ENCODE results near the gene UHMK1.
"Not testable (repeated sequence)": the region's sequence is repeated elsewhere in the genome, so short reads cannot be mapped to it uniquely, and the experiment has no call there.

UHMK1 gene

DNA sequence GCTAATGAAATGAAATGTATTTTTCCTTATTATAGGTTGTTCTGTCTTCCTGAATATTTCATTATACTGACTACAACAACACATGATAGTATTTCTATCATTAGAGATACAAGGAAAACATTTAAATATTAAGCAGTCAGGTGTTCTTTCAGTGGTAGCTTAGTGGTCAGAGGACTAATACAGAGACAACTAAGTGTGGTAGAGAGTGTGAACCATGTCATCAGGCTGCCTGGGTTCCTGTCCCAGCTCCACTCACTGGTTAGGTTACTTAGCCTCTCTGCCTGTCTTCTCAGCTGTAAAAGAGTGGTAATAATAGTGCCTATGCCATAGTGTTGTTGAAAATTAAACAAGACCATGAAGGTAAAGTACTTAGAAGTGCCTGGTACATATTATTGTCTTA lies 67.8 kb downstream of the UHMK1 start:
- Histone ChIP-seq H3K36me3 (ENCODE audit: control insufficient read depth, insufficient read depth, low read length) (peaks cover 15% of the 10 kb centered on the region; the same call in 1 of the 2 replicates), H3K27ac (ENCODE audit: low read depth, low read length) (no peak overlapping the region), H3K4me3 (ENCODE audit: low read depth, low read length) (no peak overlapping the region)

DNA sequence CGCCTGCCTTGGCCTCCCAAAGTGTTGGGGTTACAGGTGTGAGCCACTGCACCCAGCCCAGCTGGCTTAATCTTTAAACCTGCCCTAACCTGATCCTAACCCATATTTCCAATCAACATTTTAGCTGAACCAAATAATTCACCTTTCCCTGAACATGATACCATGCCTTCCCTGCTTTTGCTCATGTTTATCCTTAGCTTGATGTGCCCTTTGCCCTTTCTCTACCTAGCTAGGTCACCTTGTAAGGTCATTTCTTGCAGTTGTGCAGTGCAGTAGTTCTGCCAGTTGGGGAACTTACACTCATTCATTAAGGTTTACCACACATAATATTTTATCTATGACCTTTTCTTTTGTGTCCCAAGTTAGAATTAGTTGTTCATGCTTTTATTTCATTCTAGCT lies 69.3 kb downstream of the UHMK1 start:
- Histone ChIP-seq H3K36me3 (ENCODE audit: control insufficient read depth, insufficient read depth, low read length) (peaks cover 15% of the 10 kb centered on the region; the same call in 1 of the 2 replicates), H3K9ac (ENCODE audit: low read length) (no peak overlapping the region), H3K27me3 (ENCODE audit: control insufficient read depth, insufficient read depth, low read length) (no peaks in the 10 kb centered on the region), H3K27ac (ENCODE audit: low read depth, low read length) (no peak overlapping the region), H3K4me3 (ENCODE audit: low read depth, low read length) (no peak overlapping the region), H3K4me1 (ENCODE audit: control insufficient read depth, insufficient read depth, low read length) (peaks cover 7% of the 10 kb centered on the region; the same call in 1 of the 2 replicates), H3K9me3 (ENCODE audit: control insufficient read depth, insufficient read depth, low read depth, low read length) (no peaks in the 10 kb centered on the region)

More for the DNA sequence above, 67.8 kb downstream of the UHMK1 start:
- H3K4me1 ChIP-seq (ENCODE audit: control insufficient read depth, insufficient read depth, low read length) = peaks cover 11% of the 10 kb centered on the region
- H3K9ac ChIP-seq (ENCODE audit: low read length) = no peak overlapping the region
- no peaks in the 10 kb centered on the region for H3K9me3 ChIP-seq (ENCODE audit: control insufficient read depth, insufficient read depth, low read depth, low read length)
- no peaks in the 10 kb centered on the region for H3K27me3 ChIP-seq (ENCODE audit: control insufficient read depth, insufficient read depth, low read length)

DNA sequence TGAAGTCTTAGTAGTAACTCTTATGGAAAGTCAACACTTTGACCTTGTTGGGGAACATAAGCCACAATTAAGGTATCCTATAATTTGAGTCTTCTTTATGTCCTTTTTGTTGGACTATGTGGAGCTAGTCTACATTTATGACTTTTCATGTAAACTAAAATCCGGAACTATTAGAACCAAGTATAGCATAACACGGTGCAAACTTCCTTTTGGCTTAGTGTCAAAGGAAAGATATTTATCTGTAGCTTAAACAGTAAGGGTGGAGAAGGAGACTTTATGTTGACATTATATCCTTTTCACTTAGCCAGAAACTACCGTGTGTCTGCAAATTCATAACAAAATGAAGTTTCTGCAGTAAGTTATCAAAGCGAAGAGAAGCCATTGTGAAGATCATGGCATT lies 71.2 kb downstream of the UHMK1 start:
- H3K36me3 ChIP-seq (ENCODE audit: control insufficient read depth, insufficient read depth, low read length) = peaks cover 15% of the 10 kb centered on the region; the same call in 1 of the 2 replicates

DNA sequence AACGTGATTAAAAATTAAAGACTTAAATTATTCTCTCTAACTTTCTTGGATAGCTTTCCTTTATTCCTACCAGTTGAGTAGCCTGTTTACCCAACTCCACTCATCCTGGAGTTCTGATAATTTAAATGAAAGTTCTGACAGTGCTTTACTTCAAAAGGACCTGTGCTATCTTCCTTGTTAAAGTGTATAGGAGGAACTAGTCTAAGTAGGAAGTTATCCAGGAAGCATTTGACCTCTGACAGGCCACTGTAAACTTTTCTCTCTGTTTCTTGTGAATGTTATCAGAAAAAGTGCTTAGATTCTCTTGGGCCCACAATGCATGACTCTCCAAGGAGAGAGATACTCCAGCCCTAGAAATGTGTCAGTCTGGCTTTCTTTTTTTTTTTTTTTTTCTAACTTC lies 73.1 kb downstream of the UHMK1 start:
- H3K4me1 ChIP-seq (ENCODE audit: control insufficient read depth, insufficient read depth, low read length) = no peaks in the 10 kb centered on the region
- H3K36me3 ChIP-seq (ENCODE audit: control insufficient read depth, insufficient read depth, low read length) = peaks cover 15% of the 10 kb centered on the region; the same call in 1 of the 2 replicates
- H3K27ac ChIP-seq (ENCODE audit: low read depth, low read length) = no peak overlapping the region

More for the DNA sequence above, 71.2 kb downstream of the UHMK1 start:
- H3K4me1 ChIP-seq (ENCODE audit: control insufficient read depth, insufficient read depth, low read length) = 0 out of 2 replicates have a peak, but pooled peaks cover 3% of the 10 kb centered on the region
- no peak overlapping the region for H3K27ac ChIP-seq (ENCODE audit: low read depth, low read length)
- H3K9ac ChIP-seq (ENCODE audit: low read length) = no peak overlapping the region
- no peak overlapping the region for H3K4me3 ChIP-seq (ENCODE audit: low read depth, low read length)
- H3K9me3 ChIP-seq (ENCODE audit: control insufficient read depth, insufficient read depth, low read depth, low read length) = no peaks in the 10 kb centered on the region
- no peaks in the 10 kb centered on the region for H3K27me3 ChIP-seq (ENCODE audit: control insufficient read depth, insufficient read depth, low read length)

DNA sequence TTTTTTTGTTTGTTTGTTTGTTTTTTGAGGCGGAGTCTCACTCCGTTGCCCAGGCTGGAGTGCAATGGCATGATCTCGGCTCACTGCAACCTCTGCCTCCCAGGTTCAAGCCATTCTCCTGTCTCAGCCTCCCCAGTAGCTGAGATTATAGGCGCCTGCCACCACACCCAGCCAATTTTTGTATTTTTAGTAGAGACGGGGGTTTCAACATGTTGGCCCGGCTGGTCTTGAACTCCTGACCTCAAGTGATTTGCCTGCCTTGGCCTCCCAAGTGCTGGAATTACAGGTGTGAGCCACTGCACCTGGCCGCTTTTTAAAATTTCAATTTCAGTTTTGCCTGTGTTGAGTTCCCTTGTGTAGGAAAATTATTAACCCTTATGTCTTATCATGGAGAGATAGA lies 73.5 kb downstream of the UHMK1 start:
- not testable (repeated sequence) for H3K4me3 ChIP-seq (ENCODE audit: low read depth, low read length); H3K27me3 ChIP-seq (ENCODE audit: control insufficient read depth, insufficient read depth, low read length); H3K9me3 ChIP-seq (ENCODE audit: control insufficient read depth, insufficient read depth, low read depth, low read length); H3K9ac ChIP-seq (ENCODE audit: low read length); H3K4me1 ChIP-seq (ENCODE audit: control insufficient read depth, insufficient read depth, low read length); H3K27ac ChIP-seq (ENCODE audit: low read depth, low read length)
- peaks cover 13% of the 10 kb centered on the region; the same call in 1 of the 2 replicates for H3K36me3 ChIP-seq (ENCODE audit: control insufficient read depth, insufficient read depth, low read length)

More for the DNA sequence above, 73.1 kb downstream of the UHMK1 start:
- Histone ChIP-seq H3K27me3 (ENCODE audit: control insufficient read depth, insufficient read depth, low read length) (no peaks in the 10 kb centered on the region), H3K9ac (ENCODE audit: low read length) (no peak overlapping the region), H3K4me3 (ENCODE audit: low read depth, low read length) (no peak overlapping the region), H3K9me3 (ENCODE audit: control insufficient read depth, insufficient read depth, low read depth, low read length) (no peaks in the 10 kb centered on the region)

DNA sequence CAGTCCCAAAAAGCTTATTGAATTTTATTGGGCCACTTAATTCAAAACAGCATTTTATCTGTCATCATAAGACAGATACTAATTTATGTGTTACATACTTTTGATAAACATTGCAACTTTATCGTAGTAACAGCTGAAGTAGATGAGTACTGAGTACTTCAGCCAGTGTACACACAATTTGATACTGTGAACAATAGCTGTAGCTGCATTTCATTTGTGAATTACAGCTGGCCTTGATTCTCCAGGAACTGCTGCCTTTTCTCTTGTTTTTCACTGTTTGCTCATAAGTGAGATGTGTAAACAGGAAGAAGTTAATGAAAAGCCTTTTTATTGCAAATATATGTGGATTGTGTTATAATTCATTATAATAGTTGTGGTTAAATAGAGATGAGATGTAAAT lies 74.1 kb downstream of the UHMK1 start:
- Histone ChIP-seq H3K27me3 (ENCODE audit: control insufficient read depth, insufficient read depth, low read length) (no peaks in the 10 kb centered on the region), H3K36me3 (ENCODE audit: control insufficient read depth, insufficient read depth, low read length) (peaks cover 12% of the 10 kb centered on the region; the same call in 1 of the 2 replicates), H3K9ac (ENCODE audit: low read length) (no peak overlapping the region), H3K4me3 (ENCODE audit: low read depth, low read length) (no peak overlapping the region), H3K4me1 (ENCODE audit: control insufficient read depth, insufficient read depth, low read length) (no peaks in the 10 kb centered on the region), H3K9me3 (ENCODE audit: control insufficient read depth, insufficient read depth, low read depth, low read length) (no peaks in the 10 kb centered on the region), H3K27ac (ENCODE audit: low read depth, low read length) (no peak overlapping the region)

DNA sequence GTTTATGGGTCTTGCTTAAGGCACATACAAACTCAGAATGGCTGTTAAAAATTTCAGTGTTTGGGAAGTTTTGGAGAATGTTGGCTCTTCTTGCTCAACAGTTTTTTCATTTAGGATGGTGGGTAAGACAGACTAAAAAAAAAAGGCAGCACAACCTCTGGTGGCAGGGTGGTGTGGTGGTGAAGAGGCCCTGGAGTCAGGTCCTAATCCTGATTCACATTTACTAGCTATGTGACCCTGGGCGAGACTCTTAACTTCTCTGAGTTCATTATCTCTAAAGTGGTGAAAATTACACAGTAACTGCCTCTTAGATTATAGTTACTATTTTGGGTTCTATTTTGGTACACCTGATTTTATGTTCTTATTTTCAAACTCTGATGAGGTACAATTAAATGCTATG lies 75.5 kb downstream of the UHMK1 start:
- no peaks in the 10 kb centered on the region for H3K9me3 ChIP-seq (ENCODE audit: control insufficient read depth, insufficient read depth, low read depth, low read length)
- no peak overlapping the region for H3K9ac ChIP-seq (ENCODE audit: low read length)
- H3K27ac ChIP-seq (ENCODE audit: low read depth, low read length) = no peak overlapping the region
- no peak overlapping the region for H3K4me3 ChIP-seq (ENCODE audit: low read depth, low read length)
- no peaks in the 10 kb centered on the region for H3K4me1 ChIP-seq (ENCODE audit: control insufficient read depth, insufficient read depth, low read length)
- peaks cover 3% of the 10 kb centered on the region; the same call in 1 of the 2 replicates for H3K36me3 ChIP-seq (ENCODE audit: control insufficient read depth, insufficient read depth, low read length)
- H3K27me3 ChIP-seq (ENCODE audit: control insufficient read depth, insufficient read depth, low read length) = no peaks in the 10 kb centered on the region

DNA sequence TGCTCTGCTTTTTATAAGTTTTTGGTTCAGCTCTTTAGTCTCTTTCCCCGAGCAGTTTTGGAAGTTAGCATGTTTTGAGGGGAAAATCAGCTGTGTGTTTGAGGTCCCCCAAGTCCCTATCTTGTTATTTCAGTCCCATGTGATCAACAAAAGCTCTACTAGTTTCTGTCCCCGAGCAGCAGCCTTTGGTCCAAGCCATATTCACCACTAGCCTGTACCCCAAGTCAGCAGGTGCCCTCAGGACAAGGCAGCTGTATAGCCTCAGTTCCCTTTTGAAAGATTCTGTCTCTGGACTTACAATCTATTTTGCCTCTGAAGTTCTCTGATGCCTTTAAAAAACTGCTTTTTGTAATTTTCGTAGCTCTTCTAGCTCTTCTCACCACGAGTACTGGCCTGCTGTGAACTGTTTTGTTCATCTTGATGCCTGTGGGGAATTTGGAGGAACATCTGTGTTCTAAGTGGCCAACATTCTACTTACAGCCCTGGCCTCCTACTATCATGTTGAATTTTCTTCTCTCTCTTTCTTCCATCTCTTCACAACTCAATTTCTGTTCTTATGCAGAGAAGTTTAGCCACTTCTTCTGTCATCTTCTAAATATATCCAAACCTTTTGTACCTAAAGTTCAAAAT lies 80.6 kb downstream of the UHMK1 start:
- Histone ChIP-seq H3K36me3 (ENCODE audit: control insufficient read depth, insufficient read depth, low read length) (peaks cover 14% of the 10 kb centered on the region), H3K27ac (ENCODE audit: low read depth, low read length) (no peak overlapping the region), H3K27me3 (ENCODE audit: control insufficient read depth, insufficient read depth, low read length) (no peaks in the 10 kb centered on the region), H3K9ac (ENCODE audit: low read length) (no peak overlapping the region), H3K4me1 (ENCODE audit: control insufficient read depth, insufficient read depth, low read length) (no peaks in the 10 kb centered on the region), H3K9me3 (ENCODE audit: control insufficient read depth, insufficient read depth, low read depth, low read length) (no peaks in the 10 kb centered on the region), H3K4me3 (ENCODE audit: low read depth, low read length) (no peak overlapping the region)

DNA sequence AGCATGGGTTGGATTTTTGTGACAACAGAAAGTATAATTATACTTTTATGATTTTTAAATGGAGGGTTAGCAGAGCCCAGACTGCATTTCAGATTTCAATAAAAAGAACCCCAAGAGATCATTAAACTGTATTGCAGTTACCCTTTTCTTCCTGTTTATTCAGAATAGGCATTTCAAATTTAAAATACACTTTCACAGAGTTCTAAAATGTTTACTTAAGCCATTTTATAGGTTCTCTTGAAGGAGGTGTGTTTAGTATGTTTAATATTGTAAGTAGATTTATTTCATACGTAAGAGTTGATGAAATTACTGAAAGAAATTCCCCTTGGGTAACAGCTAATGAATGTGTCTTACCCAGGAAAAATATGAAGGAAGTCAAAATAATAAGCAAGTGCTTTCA lies 81.3 kb downstream of the UHMK1 start:
- Histone ChIP-seq H3K9ac (ENCODE audit: low read length) (no peak overlapping the region), H3K36me3 (ENCODE audit: control insufficient read depth, insufficient read depth, low read length) (peaks cover 14% of the 10 kb centered on the region), H3K27me3 (ENCODE audit: control insufficient read depth, insufficient read depth, low read length) (no peaks in the 10 kb centered on the region), H3K9me3 (ENCODE audit: control insufficient read depth, insufficient read depth, low read depth, low read length) (no peaks in the 10 kb centered on the region), H3K4me1 (ENCODE audit: control insufficient read depth, insufficient read depth, low read length) (no peaks in the 10 kb centered on the region), H3K4me3 (ENCODE audit: low read depth, low read length) (no peak overlapping the region), H3K27ac (ENCODE audit: low read depth, low read length) (no peak overlapping the region)

All from HUES6 (cell line).